Suprapubic skin (tissue), 4 donors: ENCODE results near the gene LHPP. TPM values are rescaled to one million over a fixed set of nuclear protein-coding genes. Genes with fewer than 3 reads are reported as not detected.

ENCODE experiments used
- DNase-seq, 2 donors: peaks; one replicate each; pipeline ENCODE4 v3.0.0-alpha.2; 2019; ENCODE audit warnings: low spot score in 2 of 2
- H3K27ac ChIP-seq: fragments of 200-600 bp; sonication (generic); one replicate; pipeline ENCODE4 v1.5.1; 2019
- H3K27me3 ChIP-seq: fragments of 200-600 bp; sonication (generic); one replicate; pipeline ENCODE4 v1.5.1; 2019
- H3K36me3 ChIP-seq: fragments of 200-600 bp; sonication (generic); one replicate; pipeline ENCODE4 v1.5.1; 2019
- H3K4me1 ChIP-seq: fragments of 200-600 bp; sonication (generic); one replicate; pipeline ENCODE4 v1.5.1; 2019
- H3K4me3 ChIP-seq: fragments of 200-600 bp; sonication (generic); one replicate; pipeline ENCODE4 v1.5.1; 2019; ENCODE audit warnings: mild to moderate bottlenecking
- H3K9me3 ChIP-seq: fragments of 200-600 bp; sonication (generic); one replicate; pipeline ENCODE4 v1.5.1; 2019
- EP300 ChIP-seq: sonication (generic); formaldehyde crosslinking; IDR thresholded peaks from one replicate; pipeline ENCODE4 v1.6.1; 2017; ENCODE audit warnings: antibody characterized with exemption
- POLR2A ChIP-seq, 2 donors: fragments of 450-650 bp; IDR thresholded peaks; one replicate each; pipeline ENCODE4 v1.6.1; 2017; ENCODE audit warnings: antibody characterized with exemption in 2 of 2, mild to moderate bottlenecking in 2 of 2, moderate library complexity in 2 of 2
- POLR2AphosphoS5 ChIP-seq, 3 donors: sonication (generic); formaldehyde crosslinking; IDR thresholded peaks; one replicate each; pipeline ENCODE4 v1.6.1; 2017; ENCODE audit warnings: antibody characterized with exemption in 3 of 3
- WGBS: methylation state at CpG from one replicate; pipeline ENCODE4 v1.1.5; 2018; 5-methylcytosine and 5-hydroxymethylcytosine counted together
- total RNA-seq, 4 donors: library from RNA; depleted of rRNA; stranded (reverse); fragments of >200 nt; gene quantifications; one replicate each; pipeline ENCODE4 v1.1.0, GENCODE V29; 2016
- TF ChIP-seq, protein P1 (sequence below), 2 donors: fragments of 200-600 bp in 1 of 2; fragments of 450-650 bp in 1 of 2; sonication (generic) in 1 of 2; IDR thresholded peaks; one replicate each; pipeline ENCODE4 v1.5.1; 2016 to 2019; ENCODE audit warnings: antibody characterized with exemption in 2 of 2, mild to moderate bottlenecking in 1 of 2, moderate library complexity in 1 of 2

The LHPP gene
- total RNA-seq, 4 donors from 2014 or later: 14.4 to 22.6 (median 15.3) TPM

DNA sequence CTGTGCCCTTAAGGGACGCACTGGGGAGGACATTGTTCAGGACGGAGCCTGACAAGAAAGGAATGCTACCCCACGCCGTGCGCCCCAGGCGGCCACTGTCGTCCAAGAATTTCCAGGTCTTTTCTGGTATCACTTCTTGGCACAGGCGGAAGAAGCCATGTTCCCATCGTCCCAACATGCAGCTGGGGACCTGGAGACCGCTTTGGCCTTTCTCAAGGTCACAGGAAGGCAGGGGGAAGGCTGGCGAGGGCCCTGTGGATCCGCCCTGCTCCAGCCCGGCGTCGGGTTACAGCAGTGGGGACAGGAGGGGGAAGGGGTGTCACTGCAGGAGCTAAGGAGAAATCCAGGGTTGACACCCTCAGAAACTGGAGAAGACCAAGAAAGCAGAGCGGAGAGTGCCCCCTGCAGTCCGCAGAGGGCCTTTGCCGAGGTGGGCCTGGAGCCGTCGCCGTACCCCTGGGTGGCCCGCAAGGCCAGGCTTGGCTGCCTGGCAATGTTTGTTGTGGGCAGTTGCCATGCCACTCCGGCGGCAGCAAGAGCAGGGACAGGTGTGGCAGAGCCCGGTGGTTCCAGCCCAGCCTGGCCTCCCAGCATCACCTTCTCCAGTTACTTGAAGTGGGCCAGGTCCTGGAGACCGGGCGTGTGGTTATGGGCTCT is 104.1 kb downstream of the LHPP start:
- H3K9me3 ChIP-seq: no peaks in the 10 kb centered on the region
- H3K4me1 ChIP-seq: peaks cover 8% of the 10 kb centered on the region
- no peak for TF ChIP-seq EP300
- TF ChIP-seq POLR2A (IDR thresholded peaks at IDR 0.05): no peak
- no peak for TF ChIP-seq POLR2AphosphoS5 (IDR thresholded peaks at IDR 0.05)
- TF ChIP-seq, protein P1, sequence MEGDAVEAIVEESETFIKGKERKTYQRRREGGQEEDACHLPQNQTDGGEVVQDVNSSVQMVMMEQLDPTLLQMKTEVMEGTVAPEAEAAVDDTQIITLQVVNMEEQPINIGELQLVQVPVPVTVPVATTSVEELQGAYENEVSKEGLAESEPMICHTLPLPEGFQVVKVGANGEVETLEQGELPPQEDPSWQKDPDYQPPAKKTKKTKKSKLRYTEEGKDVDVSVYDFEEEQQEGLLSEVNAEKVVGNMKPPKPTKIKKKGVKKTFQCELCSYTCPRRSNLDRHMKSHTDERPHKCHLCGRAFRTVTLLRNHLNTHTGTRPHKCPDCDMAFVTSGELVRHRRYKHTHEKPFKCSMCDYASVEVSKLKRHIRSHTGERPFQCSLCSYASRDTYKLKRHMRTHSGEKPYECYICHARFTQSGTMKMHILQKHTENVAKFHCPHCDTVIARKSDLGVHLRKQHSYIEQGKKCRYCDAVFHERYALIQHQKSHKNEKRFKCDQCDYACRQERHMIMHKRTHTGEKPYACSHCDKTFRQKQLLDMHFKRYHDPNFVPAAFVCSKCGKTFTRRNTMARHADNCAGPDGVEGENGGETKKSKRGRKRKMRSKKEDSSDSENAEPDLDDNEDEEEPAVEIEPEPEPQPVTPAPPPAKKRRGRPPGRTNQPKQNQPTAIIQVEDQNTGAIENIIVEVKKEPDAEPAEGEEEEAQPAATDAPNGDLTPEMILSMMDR (IDR thresholded peaks at IDR 0.05): no peak
- no peaks in the 10 kb centered on the region for H3K27me3 ChIP-seq
- DNase-seq: peak; percentile 55 to 71
- no peak overlapping the region for H3K27ac ChIP-seq
- no peaks in the 10 kb centered on the region for H3K36me3 ChIP-seq
- WGBS: 69% methylated on average over 19 of the region's 27 CpGs
- H3K4me3 ChIP-seq: no peak overlapping the region

DNA sequence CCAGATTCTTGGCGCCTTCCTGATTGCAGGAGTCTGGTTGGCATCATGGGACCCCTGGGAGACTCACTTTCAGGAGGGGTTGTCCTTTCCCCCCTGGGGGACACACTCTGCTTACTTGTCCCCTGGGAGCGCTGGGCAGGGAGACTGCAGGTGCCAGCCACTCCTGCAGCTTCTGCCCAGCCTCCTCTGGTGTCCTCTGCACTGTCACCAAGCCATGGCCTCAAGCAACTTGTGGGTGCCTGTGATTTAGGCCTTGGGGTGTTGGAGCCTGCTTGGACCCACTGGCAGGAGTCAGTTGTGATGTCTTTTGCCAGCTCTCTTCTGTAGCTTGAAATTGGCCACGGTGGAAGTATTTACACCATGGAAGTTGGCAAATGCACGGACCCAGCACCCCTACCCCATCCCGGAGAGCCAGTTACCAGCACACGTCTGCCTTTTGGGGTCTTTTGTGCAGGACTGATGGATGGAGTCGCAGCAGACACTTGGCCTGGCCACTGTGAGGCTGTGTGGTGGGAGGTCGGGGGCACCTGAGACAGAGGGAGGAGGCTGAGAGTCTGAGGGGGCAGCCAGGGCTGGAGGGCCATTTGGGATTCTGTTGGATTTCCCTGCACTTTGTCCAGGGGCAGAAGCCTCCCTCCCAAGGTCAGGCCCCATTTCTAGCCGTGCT is 104.7 kb downstream of the LHPP start:
- 98% methylated on average over 8 of the region's 9 CpGs for WGBS
- H3K9me3 ChIP-seq: no peaks in the 10 kb centered on the region
- TF ChIP-seq POLR2A (IDR thresholded peaks at IDR 0.05) (no peak), EP300 (no peak), POLR2AphosphoS5 (IDR thresholded peaks at IDR 0.05) (no peak)
- TF ChIP-seq, protein P1 (IDR thresholded peaks at IDR 0.05): no peak
- DNase-seq: peak in 1 of 2 donors; percentile 49
- no peaks in the 10 kb centered on the region for H3K27me3 ChIP-seq
- peaks cover 4% of the 10 kb centered on the region for H3K4me1 ChIP-seq
- H3K27ac ChIP-seq: no peak overlapping the region
- no peak overlapping the region for H3K4me3 ChIP-seq
- H3K36me3 ChIP-seq: no peaks in the 10 kb centered on the region

DNA sequence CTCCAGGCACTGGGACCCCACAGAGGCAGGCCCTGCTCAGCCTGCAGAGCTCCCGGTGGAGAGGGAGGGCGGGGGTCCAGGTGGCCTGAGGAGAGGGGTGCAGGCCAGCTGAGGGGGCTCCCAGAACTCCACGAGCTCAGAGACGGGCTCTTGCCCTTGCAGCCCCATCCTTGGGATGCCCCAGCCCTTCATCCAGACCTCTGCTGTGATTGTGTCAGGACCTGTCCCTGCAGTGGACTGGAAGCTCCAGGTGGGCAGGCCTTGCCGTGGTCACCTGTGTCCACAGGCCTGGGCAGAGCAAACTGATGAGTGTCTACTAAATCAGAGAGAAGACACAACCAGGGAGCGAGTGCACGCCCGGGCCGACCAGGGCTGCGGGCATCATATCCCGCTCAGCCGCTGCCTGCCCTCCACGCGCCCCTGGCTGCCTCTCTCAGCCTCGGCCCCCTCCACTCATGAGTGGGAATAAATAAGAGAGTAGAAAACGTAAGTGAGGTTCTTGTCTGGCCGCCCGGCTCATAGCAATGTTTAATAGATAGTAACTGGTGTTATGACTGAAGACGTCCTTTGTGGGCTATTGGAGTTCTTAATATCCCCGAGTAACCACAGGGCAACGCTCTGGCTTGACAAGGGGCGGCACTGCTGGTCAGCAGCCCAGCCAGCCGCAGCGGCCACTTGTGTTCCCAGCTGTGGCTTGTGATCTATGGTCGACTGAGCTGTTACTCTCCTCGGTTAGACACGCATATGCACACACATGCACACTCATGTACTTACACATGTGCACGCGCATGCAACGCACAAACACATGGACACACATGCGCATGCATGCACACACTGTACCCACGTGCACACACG is 105.6 kb downstream of the LHPP start:
- H3K27ac ChIP-seq: no peak overlapping the region
- peak; percentile 52 to 62 for DNase-seq
- peaks cover 4% of the 10 kb centered on the region for H3K4me1 ChIP-seq
- WGBS: 90% methylated on average over 33 of the region's 33 CpGs
- H3K36me3 ChIP-seq: no peaks in the 10 kb centered on the region
- no peak for TF ChIP-seq POLR2A (IDR thresholded peaks at IDR 0.05)
- TF ChIP-seq POLR2AphosphoS5 (IDR thresholded peaks at IDR 0.05): no peak
- TF ChIP-seq, protein P1 (IDR thresholded peaks at IDR 0.05): no peak
- no peaks in the 10 kb centered on the region for H3K9me3 ChIP-seq
- no peak overlapping the region for H3K4me3 ChIP-seq
- H3K27me3 ChIP-seq: no peaks in the 10 kb centered on the region

DNA sequence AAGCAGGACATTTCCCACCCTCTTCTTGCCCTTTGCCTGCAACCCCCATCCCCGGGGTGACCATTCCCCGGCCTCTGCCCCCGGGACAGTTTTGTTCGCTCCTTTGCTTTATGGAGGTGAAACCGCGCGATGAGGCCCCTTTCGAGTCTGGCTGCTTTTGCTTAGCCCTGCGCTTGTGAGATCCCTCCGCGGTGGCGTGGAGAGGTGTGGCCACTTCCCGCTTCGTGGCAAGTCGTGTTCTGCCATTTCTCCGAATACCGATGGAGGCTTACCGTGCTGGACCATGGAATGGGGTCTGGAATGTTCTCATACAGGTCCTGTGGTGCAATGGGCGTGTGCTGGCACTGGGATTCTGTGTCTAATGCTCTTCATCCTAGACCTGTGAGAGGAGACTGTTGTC is 106.7 kb downstream of the LHPP start:
- Histone ChIP-seq H3K9me3 (no peaks in the 10 kb centered on the region), H3K36me3 (no peaks in the 10 kb centered on the region), H3K27me3 (no peaks in the 10 kb centered on the region), H3K4me3 (no peak overlapping the region), H3K4me1 (peaks cover 4% of the 10 kb centered on the region), H3K27ac (no peak overlapping the region)
- WGBS: 87% methylated on average over 19 of the region's 19 CpGs
- DNase-seq: peak; percentile 40 to 67
- TF ChIP-seq POLR2AphosphoS5 (IDR thresholded peaks at IDR 0.05): no peak
- no peak for TF ChIP-seq EP300
- TF ChIP-seq POLR2A (IDR thresholded peaks at IDR 0.05): no peak
- TF ChIP-seq, protein P1 (IDR thresholded peaks at IDR 0.05): no peak
